Suprapubic skin (tissue), 4 donors: Measurements from ENCODE around the gene NUDT3. TPM values are rescaled to one million over a fixed set of nuclear protein-coding genes. Genes with fewer than 3 reads are reported as not detected.
A peak's percentile ranks its signal among the peaks of the same experiment; 100 is the strongest.
"Not testable (repeated sequence)": the region's sequence is repeated elsewhere in the genome, so short reads cannot be mapped to it uniquely, and the experiment has no call there.

Experiments used
- DNase-seq, 2 donors: peaks; one replicate each; pipeline ENCODE4 v3.0.0-alpha.2; 2019; ENCODE audit warnings: low spot score in 2 of 2
- H3K27ac ChIP-seq: fragments of 200-600 bp; sonication (generic); one replicate; pipeline ENCODE4 v1.5.1; 2019
- H3K27me3 ChIP-seq: fragments of 200-600 bp; sonication (generic); one replicate; pipeline ENCODE4 v1.5.1; 2019
- H3K36me3 ChIP-seq: fragments of 200-600 bp; sonication (generic); one replicate; pipeline ENCODE4 v1.5.1; 2019
- H3K4me1 ChIP-seq: fragments of 200-600 bp; sonication (generic); one replicate; pipeline ENCODE4 v1.5.1; 2019
- H3K4me3 ChIP-seq: fragments of 200-600 bp; sonication (generic); one replicate; pipeline ENCODE4 v1.5.1; 2019; ENCODE audit warnings: mild to moderate bottlenecking
- H3K9me3 ChIP-seq: fragments of 200-600 bp; sonication (generic); one replicate; pipeline ENCODE4 v1.5.1; 2019
- CTCF ChIP-seq, 2 donors: fragments of 200-600 bp in 1 of 2; fragments of 450-650 bp in 1 of 2; sonication (generic) in 1 of 2; IDR thresholded peaks; one replicate each; pipeline ENCODE4 v1.5.1; 2016 to 2019; ENCODE audit warnings: antibody characterized with exemption in 2 of 2, mild to moderate bottlenecking in 1 of 2, moderate library complexity in 1 of 2
- EP300 ChIP-seq: sonication (generic); formaldehyde crosslinking; IDR thresholded peaks from one replicate; pipeline ENCODE4 v1.6.1; 2017; ENCODE audit warnings: antibody characterized with exemption
- POLR2A ChIP-seq, 2 donors: fragments of 450-650 bp; IDR thresholded peaks; one replicate each; pipeline ENCODE4 v1.6.1; 2017; ENCODE audit warnings: antibody characterized with exemption in 2 of 2, mild to moderate bottlenecking in 2 of 2, moderate library complexity in 2 of 2
- POLR2AphosphoS5 ChIP-seq, 3 donors: sonication (generic); formaldehyde crosslinking; IDR thresholded peaks; one replicate each; pipeline ENCODE4 v1.6.1; 2017; ENCODE audit warnings: antibody characterized with exemption in 3 of 3
- WGBS: methylation state at CpG from one replicate; pipeline ENCODE4 v1.1.5; 2018; 5-methylcytosine and 5-hydroxymethylcytosine counted together
- total RNA-seq, 4 donors: library from RNA; depleted of rRNA; stranded (reverse); fragments of >200 nt; gene quantifications; one replicate each; pipeline ENCODE4 v1.1.0, GENCODE V29; 2016

NUDT3 gene
- total RNA-seq, 4 donors from 2014 or later, result 23.2 to 34.6 (median 28.0) TPM

DNA sequence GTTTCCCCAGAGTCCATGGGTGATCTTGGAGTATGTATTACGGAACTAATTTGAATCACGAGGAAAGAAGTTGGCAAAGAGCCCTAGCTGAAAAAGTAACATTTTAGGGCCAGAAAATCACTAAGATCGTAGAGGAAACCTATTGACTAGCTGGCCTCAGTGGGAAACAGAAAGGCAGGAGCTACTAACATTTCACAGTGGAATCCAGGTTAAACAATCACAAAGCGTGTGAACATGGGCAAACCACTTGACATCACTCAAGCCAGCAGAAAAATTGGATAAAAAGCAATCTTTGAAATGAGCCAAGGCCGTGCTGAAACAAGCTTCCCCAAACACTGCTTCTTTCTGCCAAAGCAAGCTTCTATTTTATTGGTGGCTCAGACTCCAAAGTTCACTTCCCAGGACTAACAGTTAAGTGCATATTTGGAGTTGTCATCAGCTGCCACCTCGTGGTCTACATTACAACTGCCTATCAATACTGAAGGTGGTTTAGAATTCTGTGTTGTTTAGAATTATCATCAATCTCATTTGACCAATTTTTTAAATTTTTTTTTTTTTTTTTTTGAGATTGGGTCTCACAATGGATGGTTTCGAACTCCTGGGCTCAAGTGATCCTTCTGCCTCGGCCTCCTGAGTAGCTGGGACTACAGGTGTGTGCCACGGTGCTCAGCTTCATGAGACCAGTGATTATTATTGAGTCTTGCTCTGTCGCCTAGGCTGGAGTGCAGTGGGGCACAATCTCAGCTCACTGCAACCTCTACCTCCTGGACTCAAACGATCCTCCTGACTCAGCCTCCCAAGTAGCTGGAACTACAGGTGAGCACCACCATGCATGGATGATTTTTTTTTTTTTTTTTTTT is 22.8 kb upstream of the NUDT3 start:
- peak in 1 of 2 donors; percentile 69 for DNase-seq
- Histone ChIP-seq H3K4me1 (peaks cover 15% of the 10 kb centered on the region), H3K4me3 (no peak overlapping the region), H3K27ac (peak overlapping the region; percentile 71), H3K27me3 (no peaks in the 10 kb centered on the region), H3K36me3 (peaks cover 44% of the 10 kb centered on the region), H3K9me3 (no peaks in the 10 kb centered on the region)
- TF ChIP-seq POLR2AphosphoS5 (IDR thresholded peaks at IDR 0.05) (no peak), CTCF (IDR thresholded peaks at IDR 0.05) (peak; percentile 58 to 85), EP300 (no peak)
- 43% methylated on average over 11 of the region's 11 CpGs for WGBS

GRCh38 chr6:34412643-34413214 is 20.3 kb upstream of the NUDT3 start:
- DNase-seq, result no peak
- no peak overlapping the region for H3K27ac ChIP-seq
- no peak overlapping the region for H3K4me3 ChIP-seq
- H3K4me1 ChIP-seq, result peaks cover 15% of the 10 kb centered on the region
- H3K27me3 ChIP-seq, result no peaks in the 10 kb centered on the region
- TF ChIP-seq EP300, result no peak
- TF ChIP-seq POLR2A (IDR thresholded peaks at IDR 0.05), result no peak
- no peak for TF ChIP-seq CTCF (IDR thresholded peaks at IDR 0.05)
- no peak for TF ChIP-seq POLR2AphosphoS5 (IDR thresholded peaks at IDR 0.05)
- peaks cover 19% of the 10 kb centered on the region for H3K36me3 ChIP-seq
- no peaks in the 10 kb centered on the region for H3K9me3 ChIP-seq
- WGBS, result 93% methylated on average over 5 of the region's 5 CpGs

DNA sequence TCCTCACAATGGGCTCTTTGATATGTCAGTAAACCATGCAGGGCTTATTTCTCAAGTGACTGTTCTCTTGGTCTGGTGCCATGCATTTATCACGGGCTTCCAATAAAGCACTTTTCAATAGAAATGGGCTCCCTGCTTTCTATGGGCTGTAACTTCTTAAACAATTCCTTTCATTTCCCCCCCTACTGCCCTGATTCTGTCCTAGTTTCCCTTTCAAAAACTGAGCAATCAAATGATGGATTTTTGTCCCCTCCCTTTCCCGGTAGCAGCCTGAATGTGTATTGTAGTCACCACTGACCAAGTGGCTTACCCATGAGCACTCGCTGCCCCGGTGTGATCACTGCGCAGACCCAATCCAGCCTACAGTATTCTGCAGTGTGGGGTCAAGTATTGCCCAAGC is 19.5 kb upstream of the NUDT3 start:
- H3K27me3 ChIP-seq, result no peaks in the 10 kb centered on the region
- no peaks in the 10 kb centered on the region for H3K9me3 ChIP-seq
- TF ChIP-seq POLR2A (IDR thresholded peaks at IDR 0.05) (no peak), POLR2AphosphoS5 (IDR thresholded peaks at IDR 0.05) (no peak), EP300 (no peak), CTCF (IDR thresholded peaks at IDR 0.05) (no peak)
- WGBS, result 80% methylated on average over 5 of the region's 5 CpGs
- H3K27ac ChIP-seq, result no peak overlapping the region
- no peak for DNase-seq
- H3K36me3 ChIP-seq, result peaks cover 12% of the 10 kb centered on the region
- H3K4me3 ChIP-seq, result no peak overlapping the region
- peaks cover 15% of the 10 kb centered on the region for H3K4me1 ChIP-seq

DNA sequence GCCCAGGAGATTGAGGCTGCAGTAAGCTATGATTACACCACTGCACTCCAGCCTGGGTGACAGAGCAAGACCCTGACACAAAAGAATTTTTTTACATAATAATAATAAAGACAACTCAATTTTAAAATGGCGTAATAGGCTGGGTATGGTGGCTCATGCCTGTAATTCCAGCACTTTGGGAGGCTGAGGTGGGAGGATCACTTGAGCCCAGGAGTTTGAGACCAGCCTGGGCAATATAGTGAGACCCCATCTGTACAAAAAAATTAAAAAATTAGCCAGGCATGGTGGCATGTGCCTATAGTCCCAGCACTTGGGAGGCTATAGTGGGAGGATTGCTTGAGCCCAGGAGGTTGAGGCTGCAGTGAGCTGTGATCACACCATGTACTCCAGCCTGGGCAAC is 15.4 kb upstream of the NUDT3 start:
- not testable (repeated sequence) for H3K4me3 ChIP-seq, H3K4me1 ChIP-seq, H3K9me3 ChIP-seq, DNase-seq, H3K27me3 ChIP-seq, H3K27ac ChIP-seq, H3K36me3 ChIP-seq
- 100% methylated on average over 1 of the region's 1 CpG for WGBS

- no peaks in the 10 kb centered on the region for H3K36me3 ChIP-seq
- H3K27ac ChIP-seq, result no peak overlapping the region
- no peaks in the 10 kb centered on the region for H3K27me3 ChIP-seq
- H3K4me1 ChIP-seq, result peaks cover 11% of the 10 kb centered on the region
- TF ChIP-seq CTCF (IDR thresholded peaks at IDR 0.05) (no peak), POLR2AphosphoS5 (IDR thresholded peaks at IDR 0.05) (no peak), EP300 (no peak), POLR2A (IDR thresholded peaks at IDR 0.05) (no peak)
- no peaks in the 10 kb centered on the region for H3K9me3 ChIP-seq
- no peak overlapping the region for H3K4me3 ChIP-seq
- WGBS, result 98% methylated on average over 6 of the region's 6 CpGs
- DNase-seq, result no peak
These were observed 4.0 kb upstream of the NUDT3 start for GRCh38 chr6:34396518-34396917.
